GM12875 (cell line): ENCODE data around the gene CTU2.

Experiments used
- H3K4me3 ChIP-seq: one replicate; pipeline ENCODE4 v1.5.1; 2011; ENCODE audit warnings: low read depth, low read length, control low read depth
- TF ChIP-seq, protein P1 (sequence below): IDR thresholded peaks from 2 replicates; pipeline ENCODE4 v1.5.1; 2011; ENCODE audit warnings: low read depth, mild to moderate bottlenecking, control low read depth, inconsistent platforms, low read length, moderate library complexity, borderline replicate concordance; ENCODE audit not compliant: insufficient read depth

CTU2 gene

DNA sequence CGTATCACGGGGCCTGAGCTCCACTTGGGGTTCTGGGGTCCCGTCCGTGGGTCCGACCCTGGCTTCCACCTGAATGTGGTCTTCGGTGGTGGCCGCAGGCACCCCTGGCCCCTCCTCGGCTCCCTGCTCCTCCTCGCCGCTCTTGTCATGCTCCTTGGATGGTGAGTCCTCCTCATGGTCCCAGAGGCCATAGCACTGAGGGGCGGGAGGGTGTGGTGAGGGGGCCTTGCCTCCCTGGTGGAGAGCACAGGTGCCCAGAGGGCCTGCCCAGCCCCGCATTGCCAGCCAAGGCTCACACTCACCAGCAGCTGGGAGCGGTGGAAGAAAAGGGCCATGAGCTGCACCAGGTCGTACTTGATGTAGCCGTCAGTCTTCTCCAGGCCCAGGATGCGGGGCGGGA is 14.9 kb downstream of the CTU2 start:
- TF ChIP-seq, protein P1, sequence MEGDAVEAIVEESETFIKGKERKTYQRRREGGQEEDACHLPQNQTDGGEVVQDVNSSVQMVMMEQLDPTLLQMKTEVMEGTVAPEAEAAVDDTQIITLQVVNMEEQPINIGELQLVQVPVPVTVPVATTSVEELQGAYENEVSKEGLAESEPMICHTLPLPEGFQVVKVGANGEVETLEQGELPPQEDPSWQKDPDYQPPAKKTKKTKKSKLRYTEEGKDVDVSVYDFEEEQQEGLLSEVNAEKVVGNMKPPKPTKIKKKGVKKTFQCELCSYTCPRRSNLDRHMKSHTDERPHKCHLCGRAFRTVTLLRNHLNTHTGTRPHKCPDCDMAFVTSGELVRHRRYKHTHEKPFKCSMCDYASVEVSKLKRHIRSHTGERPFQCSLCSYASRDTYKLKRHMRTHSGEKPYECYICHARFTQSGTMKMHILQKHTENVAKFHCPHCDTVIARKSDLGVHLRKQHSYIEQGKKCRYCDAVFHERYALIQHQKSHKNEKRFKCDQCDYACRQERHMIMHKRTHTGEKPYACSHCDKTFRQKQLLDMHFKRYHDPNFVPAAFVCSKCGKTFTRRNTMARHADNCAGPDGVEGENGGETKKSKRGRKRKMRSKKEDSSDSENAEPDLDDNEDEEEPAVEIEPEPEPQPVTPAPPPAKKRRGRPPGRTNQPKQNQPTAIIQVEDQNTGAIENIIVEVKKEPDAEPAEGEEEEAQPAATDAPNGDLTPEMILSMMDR = no peak
- no peak overlapping the region for H3K4me3 ChIP-seq

GRCh38 chr16:88721815-88722755 is 15.8 kb downstream of the CTU2 start:
- TF ChIP-seq, protein P1 = no peak
- H3K4me3 ChIP-seq = no peak overlapping the region

- TF ChIP-seq, protein P1 = no peak
- no peak overlapping the region for H3K4me3 ChIP-seq
Measured at GRCh38 chr16:88722784-88723506, 16.6 kb downstream of the CTU2 start.

DNA sequence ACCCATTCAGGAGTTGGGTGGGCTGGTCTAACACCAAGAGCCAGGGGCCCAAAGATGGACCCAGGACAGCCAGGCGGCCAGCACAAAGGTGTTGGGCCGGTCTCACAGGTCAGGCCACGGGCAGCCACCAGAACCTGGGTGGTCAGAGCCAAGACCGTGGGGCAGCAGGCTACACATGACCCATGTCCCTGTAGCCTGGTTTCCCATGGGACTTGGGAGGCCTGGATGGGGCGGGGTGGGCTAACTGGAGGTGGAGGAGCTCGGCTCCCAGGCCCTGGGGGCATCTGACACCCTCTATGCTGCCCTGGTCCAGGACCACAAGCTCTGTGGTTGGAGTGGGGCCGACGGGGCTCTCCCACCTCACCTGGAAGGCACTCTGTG is 17.2 kb downstream of the CTU2 start:
- TF ChIP-seq, protein P1 = no peak
- no peak overlapping the region for H3K4me3 ChIP-seq

GRCh38 chr16:88723911-88724310 is 17.6 kb downstream of the CTU2 start:
- TF ChIP-seq, protein P1 = no peak
- no peak overlapping the region for H3K4me3 ChIP-seq

- H3K4me3 ChIP-seq = no peak overlapping the region
- TF ChIP-seq, protein P1 = no peak
Measured at GRCh38 chr16:88724855-88725555, 18.7 kb downstream of the CTU2 start.
